Left forelimb (tissue), 1 donor: ENCODE results near the gene ST6GALNAC1.
"Not testable (repeated sequence)": the region's sequence is repeated elsewhere in the genome, so short reads cannot be mapped to it uniquely, and the experiment has no call there.

Experiments used
- DNase-seq: peaks from one replicate; pipeline ENCODE4 v3.0.0-alpha.2; 2018; ENCODE audit warnings: low spot score

The ST6GALNAC1 gene

DNA sequence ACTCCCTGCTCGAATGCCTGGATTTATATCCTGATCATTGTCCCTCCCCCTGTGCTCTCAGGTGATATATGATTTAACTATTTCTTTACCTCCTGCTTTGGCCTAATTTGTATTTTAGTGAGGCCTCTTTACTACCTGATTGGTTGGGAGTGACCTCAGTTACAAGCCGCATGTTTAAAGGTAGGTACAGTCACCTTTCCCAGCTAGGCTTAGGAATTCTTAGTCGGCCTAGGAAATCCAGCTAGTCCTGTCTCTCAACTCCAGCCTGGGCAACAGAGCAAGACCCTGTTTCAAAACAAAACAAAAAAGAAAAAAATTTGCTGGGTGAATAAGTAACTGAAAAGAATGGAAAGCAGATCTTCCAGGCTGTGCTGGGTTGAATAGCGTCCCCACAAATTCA lies 31.1 kb downstream of the ST6GALNAC1 start:
- DNase-seq: no peak

DNA sequence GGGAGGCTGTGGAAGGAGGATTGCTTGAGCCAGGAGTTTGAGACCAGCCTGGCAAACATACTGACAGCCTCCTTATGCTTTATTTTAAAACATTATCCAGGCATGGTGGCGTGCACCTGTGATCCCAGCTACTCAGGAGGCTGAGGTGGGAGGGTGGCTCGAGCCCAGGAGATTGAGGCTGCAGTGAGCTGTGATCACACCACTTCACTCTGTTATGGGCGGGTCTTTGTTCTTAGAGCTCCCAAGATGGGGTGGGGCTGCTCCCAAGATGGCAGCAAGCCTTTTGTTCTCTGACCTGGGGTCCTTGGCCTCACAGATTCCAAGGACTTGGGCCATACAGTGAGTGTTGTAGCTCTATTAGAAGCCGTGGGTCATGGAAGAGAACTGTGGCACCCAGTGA lies 31.8 kb downstream of the ST6GALNAC1 start:
- DNase-seq: no peak

DNA sequence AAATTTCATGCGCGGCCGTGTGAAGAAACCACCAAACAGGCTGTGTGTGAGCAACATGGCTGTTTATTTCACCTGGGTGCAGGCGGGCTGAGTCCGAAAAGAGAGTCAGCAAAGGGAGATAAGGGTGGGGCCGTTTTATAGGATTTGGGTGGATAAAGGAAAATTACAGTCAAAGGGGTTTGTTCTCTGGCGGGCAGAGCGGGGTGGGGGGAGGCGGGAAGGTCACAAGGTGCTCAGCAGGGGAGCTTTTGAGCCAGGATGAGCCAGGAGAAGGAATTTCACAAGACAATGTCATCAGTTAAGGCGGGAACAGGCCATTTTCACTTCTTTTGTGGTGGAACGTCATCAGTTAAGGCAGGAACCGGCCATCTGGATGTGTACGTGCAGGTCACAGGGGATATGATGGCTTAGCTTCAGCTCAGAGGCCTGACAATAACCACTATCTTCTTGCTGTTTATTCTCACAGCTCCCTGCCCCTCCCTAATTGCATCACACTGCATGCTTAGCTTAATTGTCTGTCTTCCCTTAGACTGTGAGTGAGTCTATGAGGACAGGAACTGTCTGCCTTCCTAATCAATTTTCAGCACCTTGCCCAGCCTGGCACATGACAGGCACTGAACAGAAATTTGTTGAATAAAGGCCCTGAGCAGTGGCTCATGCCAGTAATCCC lies 32.3 kb downstream of the ST6GALNAC1 start:
- DNase-seq: not testable (repeated sequence)

DNA sequence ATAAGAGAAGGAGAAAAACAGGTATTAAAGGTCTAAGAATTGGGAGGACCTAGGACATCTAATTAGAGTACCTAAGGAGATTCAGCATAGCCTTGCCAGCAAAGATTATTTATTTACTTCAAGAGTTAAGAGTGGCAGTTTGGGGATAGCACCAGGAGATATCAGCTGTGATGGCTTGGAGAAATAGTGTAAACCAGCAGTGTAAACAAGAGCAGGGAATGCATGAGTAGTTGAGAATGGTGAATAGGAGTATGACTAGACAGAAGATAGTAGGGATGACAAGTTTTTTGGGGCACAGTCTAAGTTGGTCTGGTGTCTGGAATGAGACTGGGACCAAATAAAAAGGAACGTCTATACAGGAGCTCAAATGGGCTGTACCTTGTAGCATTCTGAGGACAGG lies 36.9 kb downstream of the ST6GALNAC1 start:
- DNase-seq: not testable (repeated sequence)

DNA sequence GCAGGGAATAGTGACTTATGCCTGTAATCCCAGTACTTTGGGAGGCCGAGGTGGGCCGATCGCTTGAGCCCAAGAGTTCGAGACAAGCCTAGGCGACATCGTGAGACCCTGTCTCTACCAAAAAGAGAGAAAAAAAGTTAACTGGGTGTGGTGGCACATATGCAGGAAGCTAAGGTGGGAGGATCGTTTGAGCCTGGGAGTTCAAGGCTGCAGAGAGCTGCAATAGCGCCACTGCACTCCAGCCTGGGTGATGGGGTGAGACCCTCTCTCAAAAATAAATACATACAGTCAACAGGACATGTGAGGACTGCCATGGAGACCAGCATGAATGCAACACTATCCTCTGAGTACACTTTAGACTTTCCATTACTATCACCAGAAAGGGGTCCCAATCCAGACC lies 42.5 kb downstream of the ST6GALNAC1 start:
- no peak for DNase-seq

DNA sequence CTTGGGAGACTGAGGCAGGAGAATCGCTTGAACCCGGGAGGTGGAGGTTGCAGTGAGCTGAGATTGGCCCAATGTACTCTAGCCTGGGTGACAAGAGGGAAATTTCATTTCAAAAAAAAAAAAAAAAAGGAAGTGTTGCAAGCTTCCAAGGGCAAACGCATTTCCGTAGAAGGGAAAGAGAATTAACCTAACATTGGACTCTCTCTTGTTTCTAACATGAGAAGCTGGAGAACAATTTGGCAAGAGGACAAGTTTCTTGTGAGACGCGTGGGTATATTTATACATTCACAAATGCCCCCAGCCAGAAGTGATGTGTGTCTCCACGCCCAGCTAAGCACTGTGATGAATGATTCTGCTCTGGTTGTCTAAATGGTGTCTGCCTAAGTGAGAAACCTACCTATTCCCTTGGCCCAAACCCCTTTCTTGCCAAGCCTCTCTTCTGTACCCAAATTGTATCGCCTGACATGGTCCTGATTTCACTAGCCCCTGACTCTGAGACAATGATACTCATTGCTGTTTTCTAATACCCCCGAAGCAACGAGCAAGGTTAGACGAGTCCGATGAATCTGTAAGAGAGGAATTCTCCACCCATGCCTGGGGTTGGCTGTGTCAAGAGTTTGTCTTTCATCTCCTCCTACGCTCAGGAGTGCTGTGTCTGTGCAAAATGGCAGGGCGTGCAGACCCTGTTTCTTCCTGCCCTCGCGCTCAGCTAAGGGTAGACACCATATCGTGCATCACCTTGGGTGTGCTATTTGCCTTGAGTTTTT lies 43.7 kb downstream of the ST6GALNAC1 start:
- DNase-seq: no peak

DNA sequence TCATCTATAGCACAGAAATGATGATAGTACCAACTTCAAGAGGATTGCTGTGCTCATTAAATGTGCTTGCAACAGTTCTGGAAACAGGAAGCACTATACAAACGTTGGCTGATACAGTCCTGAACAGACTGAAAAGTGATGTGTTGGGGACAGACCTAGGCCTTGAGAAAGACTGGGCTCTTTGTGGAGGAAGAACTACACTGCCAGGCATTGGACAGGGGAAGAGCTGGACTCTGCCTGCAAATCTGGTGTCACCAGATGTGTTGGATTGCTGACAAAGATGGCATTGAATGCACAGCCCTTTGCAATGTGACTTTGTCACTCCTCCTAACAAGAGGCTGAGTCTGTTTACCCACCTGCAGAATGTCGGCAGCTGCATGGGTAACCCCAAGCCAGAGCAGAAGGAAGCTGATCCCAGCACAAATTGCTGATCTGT lies 45.5 kb downstream of the ST6GALNAC1 start:
- no peak for DNase-seq

DNA sequence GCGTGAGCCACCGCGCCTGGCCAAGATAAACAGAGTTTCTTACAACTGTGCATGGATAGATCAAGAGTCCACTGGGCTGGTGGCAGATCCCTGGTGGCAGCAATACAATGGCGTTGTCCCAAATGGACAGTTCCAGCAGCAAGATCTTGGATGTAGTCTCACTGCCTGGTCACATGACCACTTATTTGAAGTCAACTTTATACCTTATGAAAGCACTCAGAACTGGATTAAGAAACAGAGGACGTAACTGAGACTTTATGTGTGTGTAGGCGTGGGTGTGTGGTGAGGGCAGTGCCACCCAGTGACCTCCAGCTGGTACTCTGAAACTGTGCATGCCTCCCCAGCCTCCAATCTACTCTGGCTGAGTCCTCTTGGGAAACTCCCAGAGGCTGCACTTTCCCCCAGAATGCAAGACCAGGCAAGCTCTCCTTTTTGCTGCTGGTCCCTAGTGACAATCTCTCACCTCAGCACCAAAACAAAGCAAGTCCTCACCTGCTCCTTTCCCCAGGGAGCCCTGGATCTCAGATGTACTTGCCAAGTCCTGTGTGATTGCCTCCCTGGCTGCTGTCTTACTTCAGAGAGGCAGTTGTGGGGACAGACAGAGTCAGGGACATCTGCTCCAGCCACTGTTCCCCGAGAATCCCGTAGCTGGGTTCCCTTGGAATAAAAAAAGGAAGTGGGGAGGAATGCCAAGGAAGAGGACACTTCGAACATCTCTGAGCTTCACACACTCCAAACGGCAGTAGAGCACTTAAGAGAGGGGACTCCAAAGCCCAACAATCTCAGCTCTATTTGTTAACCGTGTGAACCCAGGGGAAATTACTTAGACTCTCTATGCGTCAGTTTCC lies 46.2 kb downstream of the ST6GALNAC1 start:
- no peak for DNase-seq

DNA sequence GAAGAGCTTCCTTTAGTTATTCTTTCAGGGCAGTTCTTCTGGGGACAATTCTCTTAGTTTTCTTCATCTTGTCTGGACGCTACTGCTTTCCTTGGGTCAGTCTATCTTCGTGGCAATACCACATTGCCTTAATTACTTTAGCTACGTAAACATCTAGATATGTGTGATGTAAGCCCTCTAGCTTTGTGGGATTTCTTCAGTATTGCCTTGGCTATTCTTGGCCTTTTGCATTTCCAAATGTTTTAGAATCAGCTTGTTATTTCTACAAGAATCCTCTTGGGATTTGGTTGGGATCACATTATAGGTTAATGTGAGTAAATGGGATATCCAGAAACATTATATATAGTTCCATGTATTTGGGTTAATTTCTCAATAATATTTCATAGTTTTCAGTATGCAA lies 48.9 kb downstream of the ST6GALNAC1 start:
- no peak for DNase-seq

DNA sequence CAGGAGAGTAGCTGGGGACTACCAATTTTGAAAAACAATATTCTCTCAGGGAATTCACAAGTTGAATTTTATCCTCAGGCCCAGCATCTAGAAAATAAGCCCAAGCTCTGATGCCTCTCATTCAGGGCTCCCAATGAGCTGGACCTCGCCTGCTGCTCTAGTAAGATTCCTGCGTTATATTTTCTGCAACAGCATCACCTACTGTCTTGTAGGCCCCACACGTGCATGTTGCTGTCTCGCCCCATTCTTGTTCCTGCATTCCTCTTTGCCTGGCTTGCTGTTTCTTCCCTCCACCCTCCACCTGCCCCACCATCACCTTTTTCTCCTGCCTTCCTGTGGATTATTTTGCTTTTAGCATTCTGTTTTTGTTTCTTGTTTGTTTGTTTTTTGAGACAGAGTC lies 49.6 kb downstream of the ST6GALNAC1 start:
- DNase-seq: no peak

DNA sequence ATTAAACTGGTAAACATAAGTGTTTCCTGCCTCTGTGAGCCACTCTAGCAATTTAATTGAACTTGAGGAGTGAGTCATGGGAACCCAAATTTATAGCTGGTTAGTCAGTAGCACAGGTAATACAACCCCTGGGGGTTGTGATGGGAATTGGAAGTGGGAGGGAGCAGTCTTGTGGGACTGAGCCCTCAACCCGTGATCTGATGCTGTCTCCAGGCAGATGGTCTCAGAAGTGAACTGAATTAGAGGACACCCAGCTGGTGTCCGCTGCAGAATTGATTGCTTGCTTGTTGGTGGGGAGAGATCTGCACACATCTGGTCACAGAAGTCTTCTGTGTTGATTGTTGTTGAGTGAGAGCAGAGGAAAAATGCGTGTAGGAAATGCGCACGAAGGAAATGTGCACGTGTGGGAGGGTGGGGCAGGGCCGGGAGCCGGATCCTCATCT lies 50.2 kb downstream of the ST6GALNAC1 start:
- no peak for DNase-seq

DNA sequence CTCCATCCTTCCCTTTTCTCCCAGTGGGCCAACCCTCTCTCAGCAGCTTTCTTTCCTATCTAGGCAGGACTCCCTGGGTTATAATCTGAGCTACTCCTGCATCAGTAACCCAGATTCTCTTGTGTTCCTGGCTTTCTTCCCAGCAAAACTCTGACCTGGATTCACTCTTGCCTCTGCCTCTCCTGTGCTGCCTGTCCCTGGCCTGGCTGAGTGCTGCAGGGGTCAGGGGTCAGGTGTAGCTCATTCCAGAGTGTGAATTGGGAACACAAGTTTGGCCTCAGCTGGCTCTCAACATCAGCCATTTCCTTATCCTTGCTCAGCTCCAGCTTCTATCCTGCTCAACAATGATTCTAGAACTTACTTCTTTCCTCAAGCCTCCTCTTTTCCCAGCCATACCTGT lies 55.4 kb downstream of the ST6GALNAC1 start:
- DNase-seq: no peak

DNA sequence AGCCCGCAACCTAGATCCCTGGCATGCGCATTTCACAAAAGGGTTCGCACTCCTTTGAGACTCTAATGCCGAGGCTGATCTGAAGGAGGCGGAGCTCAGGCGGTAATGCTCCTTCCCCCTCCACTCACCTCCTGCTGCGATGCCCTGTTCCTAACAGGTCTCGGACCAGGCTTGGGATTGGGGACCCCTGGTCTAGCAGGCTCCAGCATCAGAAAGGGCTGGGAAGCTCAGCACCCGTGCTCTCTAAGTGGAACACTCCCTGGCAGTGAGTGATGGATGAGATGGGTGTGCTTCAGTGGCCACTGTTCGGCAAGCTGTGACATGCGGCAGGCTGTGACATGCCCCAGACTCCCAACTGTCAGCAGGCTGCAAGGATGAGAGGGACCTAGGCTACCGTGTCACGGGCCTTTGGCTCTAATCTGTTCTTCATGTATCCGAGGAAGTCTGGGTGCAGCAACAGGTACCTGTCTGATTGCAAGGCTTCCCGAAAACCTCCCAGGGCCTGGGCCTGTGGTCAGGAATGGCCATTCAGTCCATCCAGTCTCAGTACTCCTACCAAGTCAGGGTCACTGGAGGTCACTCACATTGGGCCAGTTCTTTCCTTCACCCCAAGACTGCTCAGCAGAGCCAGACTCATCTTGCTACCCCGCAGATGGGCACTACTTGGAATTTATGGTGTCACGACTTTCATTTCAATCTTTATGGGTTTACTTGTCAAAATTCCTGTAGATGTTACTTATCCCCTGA lies 56.6 kb downstream of the ST6GALNAC1 start:
- no peak for DNase-seq

DNA sequence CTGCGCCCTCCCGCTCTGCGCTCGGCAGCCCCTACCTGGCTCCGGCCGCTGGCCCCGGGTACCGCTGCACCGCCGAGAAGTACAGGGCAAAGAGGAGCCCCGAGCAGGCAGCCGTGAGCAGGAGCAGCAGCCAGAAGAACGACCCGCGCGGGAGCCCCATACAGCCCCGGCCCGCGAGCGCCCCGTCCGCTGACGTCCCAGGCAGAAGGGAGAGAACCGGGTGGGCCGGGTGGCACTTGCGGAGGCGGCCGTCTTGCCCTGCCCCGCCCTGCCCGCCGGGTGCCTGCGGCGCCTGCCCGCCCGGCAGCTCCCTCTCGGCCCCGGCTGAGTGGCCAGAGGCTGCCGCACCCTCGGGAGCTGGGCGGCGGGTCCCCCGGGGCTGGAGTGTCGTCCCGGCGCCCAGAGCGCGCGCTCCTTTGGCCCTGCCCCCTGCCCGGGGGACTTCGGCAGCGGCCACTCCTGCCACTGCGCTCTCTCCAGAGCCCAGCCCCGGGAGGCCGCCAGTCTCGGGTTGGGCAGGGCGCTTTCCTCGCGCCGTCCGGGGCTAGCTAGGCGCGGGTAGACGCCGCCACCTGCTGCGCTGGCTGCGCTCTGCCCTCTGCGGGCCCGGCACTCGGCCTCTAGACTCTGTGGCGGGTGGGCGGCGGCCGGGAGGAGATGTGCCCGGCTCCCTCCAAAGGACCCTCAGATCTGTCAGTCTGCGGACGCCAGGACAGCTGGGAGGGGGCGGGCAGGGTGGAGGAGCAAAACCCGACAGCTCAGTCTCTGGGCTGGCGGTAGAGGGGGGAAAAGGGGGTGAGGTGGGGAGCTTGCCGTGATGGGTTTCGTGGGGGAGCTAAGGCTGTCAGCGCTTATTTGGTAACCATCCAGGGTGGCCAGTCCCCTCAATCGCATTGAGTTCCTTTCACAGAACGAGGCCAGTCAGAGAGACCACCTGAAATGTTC lies 57.6 kb downstream of the ST6GALNAC1 start, which contains the start of gene ST6GALNAC2:
Gene ST6GALNAC2, minus strand, starts transcription at position 212 of the 945 bp plus-strand sequence. Its CDS starts 52 bp downstream, at position 160.
- no peak for DNase-seq

DNA sequence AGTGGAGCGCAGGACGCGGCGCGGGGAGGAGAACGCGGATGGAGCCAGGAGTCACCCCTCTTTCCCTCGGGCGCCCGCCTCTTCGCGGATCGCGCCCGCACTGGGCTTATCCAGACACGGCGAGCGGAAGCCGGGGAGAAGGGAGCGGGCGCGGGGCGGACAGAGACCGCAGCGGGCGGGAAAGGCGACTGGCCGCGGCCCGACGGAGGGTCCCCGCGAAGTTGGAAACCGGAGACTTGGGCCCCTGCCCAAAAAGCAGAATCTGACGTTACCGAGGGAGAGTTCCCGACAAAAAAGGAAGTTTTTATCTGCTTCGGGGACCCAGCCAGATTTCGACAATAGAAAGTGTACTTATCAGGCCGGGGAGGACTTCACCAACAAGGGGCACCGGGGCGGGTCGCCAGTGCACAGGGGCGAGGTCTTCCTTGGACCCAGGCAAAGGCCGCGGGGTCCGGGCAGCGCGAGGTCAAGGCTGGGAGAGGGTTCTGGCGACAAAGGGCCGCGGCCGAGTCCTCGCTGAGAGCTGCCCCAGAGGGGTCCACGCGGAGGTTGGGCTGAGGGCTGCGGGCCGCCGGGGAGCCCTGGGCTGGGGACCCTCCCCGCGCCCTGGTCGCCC lies 58.4 kb downstream of the ST6GALNAC1 start:
- DNase-seq: no peak

DNA sequence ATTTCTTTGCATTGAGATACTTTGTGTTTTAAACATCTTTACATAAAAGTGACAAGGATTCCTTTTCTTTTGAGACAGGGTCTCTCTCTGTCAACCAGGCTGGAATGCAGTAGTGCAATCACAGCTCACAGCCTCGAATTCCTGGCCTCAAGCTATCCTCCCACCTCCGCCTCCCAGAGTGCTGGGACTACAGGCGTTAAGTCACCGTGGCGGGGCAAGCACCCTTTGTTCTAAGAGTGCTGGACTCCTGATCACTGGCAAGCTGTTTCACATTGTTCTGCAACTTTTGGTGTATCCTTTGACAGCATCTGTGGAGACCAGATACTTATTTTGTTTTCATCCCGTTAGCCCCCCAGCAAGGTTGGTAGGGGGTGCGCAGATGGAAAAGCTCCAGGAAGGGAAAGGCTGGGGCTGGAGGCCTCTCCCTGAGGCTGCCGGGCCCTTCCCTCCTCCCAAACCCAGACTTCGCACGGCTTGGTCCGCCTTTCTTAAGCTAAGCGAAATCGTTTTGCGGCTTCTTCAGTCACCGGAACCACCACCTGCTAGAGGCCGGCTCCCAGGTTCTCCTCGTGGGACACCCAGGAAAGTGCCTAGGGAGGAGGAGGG lies 59.0 kb downstream of the ST6GALNAC1 start:
- no peak for DNase-seq

DNA sequence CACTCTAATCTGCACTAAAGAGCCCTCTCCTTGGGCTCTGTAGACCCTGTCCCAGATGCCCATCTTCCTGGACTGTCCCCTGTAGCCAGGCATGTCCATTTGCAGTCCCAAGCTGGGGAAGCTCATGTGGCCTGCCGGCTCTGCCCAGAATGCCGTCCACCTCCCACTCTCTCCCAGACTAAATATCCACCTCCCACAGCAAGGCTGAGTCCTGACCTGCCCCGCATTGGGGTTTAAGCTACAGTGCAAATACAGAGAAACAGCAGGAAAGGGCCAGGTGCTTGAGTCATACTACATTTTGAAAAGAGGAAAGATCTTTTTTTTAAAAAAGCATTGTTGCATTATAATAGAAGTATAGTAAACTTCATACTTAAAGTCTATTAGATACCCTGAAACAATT lies 60.9 kb downstream of the ST6GALNAC1 start:
- DNase-seq: no peak

DNA sequence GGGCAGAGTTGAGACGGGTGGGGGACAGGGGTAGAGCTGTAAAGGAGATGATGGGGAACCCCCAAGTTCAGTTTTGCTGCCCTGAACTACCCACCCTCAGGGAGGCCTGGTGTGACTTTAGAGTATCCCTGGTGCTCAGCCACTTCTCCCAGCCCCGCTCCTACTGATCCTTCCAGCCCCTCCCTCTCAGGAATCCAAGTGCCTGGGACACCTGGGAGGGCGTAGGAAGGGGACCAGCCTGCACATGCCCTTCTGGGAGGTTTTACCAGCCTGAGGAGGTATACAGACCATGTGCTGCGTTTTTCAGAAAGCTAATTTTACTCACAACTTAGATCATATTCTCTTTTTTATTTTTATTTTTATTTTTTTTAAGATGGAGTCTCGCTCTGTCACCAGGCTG lies 62.0 kb downstream of the ST6GALNAC1 start:
- no peak for DNase-seq

DNA sequence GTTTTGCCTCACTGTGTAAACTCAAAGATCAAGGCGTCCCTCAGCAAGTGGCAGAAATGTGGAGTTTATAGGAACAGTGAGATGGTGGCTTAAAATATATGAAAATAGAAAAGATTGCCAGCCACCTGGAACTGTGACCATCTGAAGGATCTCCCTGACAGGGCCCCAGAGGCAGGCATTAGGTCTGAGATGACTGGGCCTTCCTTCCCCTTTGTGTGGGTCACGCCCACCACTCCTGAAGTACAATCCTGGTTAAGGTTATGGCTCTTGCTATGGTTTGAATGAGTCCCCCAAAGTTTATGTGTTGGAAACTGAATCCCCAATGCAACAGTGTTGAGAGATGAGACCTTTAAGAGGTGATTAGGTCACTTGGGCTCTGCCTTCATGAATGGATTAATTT lies 64.3 kb downstream of the ST6GALNAC1 start:
- no peak for DNase-seq

DNA sequence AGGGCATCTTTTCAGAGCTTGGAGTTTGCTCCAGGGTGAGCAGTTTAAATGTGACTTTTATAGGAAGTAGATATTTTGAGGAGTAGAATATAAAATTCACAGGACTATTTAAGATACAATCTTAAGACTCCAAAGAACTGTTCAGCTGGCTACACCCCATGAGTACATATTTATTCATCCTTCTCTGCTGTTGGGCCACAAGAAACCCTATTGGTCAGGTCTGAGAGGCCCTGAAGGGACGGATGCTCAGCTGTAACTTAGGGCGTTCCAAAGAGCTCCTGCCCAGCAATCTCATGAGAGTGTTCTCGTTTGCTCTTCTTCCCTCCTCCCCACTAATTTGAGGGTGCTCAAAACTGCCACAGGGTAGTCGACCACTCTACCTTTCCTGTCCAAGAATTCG lies 65.2 kb downstream of the ST6GALNAC1 start:
- no peak for DNase-seq
